Nucleus accumbens (tissue), 56 donors: Measurements from ENCODE around the gene TTYH2.

Experiments used
- DNase-seq, 56 donors: peaks; one replicate each; lab custom pipeline; 2025; lab: John Stamatoyannopoulos, UW

TTYH2 gene

DNA sequence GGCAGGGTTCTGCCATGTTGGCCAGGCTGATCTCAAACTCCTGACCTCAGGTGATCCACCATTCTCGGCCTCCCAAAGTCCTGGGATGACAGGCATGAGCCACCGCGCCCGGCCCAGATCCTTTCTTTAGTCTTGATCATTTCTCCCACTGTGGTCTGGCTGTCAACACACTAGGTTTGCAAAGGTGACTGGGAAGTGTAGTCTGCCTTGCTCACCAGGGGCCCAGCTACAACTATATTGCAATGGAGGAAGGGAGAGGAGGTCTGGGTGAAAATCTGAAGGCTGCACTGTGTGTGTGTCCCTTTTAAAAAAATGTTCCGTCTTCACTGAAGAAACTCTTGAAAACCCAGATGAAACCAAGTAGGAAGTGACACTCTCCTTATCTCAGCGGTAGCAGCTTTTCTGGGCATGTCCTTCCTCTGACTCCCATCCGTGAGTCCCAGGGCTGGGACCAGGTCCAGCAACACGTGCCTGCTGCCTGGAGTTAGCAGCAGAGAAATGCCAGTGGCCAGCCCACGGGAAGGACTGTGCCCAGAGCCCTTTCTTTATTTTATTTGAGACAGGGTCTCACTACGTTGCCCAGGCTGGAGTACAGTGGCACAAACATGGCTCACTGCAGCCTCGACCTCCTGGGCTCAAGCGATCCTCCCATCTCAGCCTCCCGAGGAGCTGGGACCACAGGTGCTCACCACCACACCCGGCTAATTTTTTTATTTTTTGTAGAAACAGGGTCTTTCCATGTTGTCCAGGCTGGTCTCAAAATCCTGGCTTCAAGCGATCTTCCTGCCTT is 94.8 kb downstream of the TTYH2 start:
- DNase-seq: no peak

DNA sequence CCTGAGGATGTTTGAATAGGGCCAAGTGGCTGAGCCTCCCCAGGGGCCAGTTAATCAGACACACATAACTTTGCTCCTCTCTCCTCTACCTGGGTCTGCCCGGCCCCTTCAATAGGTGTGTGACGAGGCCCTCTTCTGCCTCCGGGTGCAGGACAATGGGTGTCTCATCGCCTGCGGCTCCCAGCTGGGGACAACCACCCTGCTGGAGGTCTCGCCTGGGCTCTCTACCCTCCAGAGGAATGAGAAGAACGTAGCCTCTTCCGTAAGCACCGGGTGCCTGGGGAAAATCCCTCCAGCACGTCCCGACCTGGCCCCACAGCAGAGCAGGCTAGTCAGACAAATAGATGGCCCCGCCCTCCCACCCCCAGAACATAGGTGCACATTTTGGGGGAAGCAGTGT is 96.5 kb downstream of the TTYH2 start:
- DNase-seq: no peak
